Neural cell (in vitro differentiated cells): ENCODE data around the gene SPATS2. TPM values are rescaled to one million over a fixed set of nuclear protein-coding genes. Genes with fewer than 3 reads are reported as not detected.

ENCODE experiments used
- H2AFZ ChIP-seq: fragments of 200-600, 300-800 bp; sonication (generic), shearing (Covaris generic); 2 replicates; pipeline ENCODE4 v1.6.0; 2014; ENCODE audit warnings: low read depth, mild to moderate bottlenecking, antibody characterized with exemption, low read length, moderate library complexity
- H3F3A ChIP-seq: fragments of 200-600 bp; shearing (Covaris generic); 2 replicates; pipeline ENCODE4 v1.6.1; 2016; ENCODE audit warnings: mild to moderate bottlenecking, moderate library complexity, mixed read lengths, antibody characterized with exemption, low read length; ENCODE audit not compliant: insufficient read depth, poor library complexity, severe bottlenecking
- H3K27ac ChIP-seq: fragments of 200-600, 300-800 bp; sonication (generic), shearing (Covaris generic); 2 replicates; pipeline ENCODE4 v1.5.1; 2014; ENCODE audit warnings: mild to moderate bottlenecking, low read length, moderate library complexity
- H3K27me3 ChIP-seq: fragments of 300-800, 200-600 bp; sonication (generic), shearing (Covaris generic); 2 replicates; pipeline ENCODE4 v1.6.0; 2014; ENCODE audit warnings: mild to moderate bottlenecking, low read depth, low read length, moderate library complexity; ENCODE audit not compliant: insufficient read depth
- H3K36me3 ChIP-seq: fragments of 300-800, 200-600 bp; sonication (generic), shearing (Covaris generic); 2 replicates; pipeline ENCODE4 v1.5.1; 2014; ENCODE audit warnings: mild to moderate bottlenecking, antibody characterized with exemption, low read length, moderate library complexity; ENCODE audit not compliant: insufficient read depth
- H3K4me2 ChIP-seq: fragments of 300-800, 200-600 bp; sonication (generic), shearing (Covaris generic); 2 replicates; pipeline ENCODE4 v1.6.0; 2014; ENCODE audit warnings: mild to moderate bottlenecking, low read length
- H3K4me3 ChIP-seq: fragments of 300-800, 200-600 bp; sonication (generic), shearing (Covaris generic); 2 replicates; pipeline ENCODE4 v1.5.1; 2014; ENCODE audit warnings: mild to moderate bottlenecking, low read length, moderate library complexity
- H3K79me2 ChIP-seq: fragments of 200-600 bp; shearing (Covaris generic); replicated peaks from 2 replicates; pipeline ENCODE4 v1.6.0; 2014; ENCODE audit warnings: mild to moderate bottlenecking, low read length, moderate library complexity; ENCODE audit not compliant: insufficient read depth
- H3K9ac ChIP-seq: fragments of 300-800, 200-600 bp; sonication (generic), shearing (Covaris generic); 2 replicates; pipeline ENCODE4 v1.6.1; 2016; ENCODE audit warnings: mild to moderate bottlenecking, low read length, mixed read lengths
- H3K9me2 ChIP-seq: fragments of 200-600 bp; shearing (Covaris generic); 2 replicates; pipeline ENCODE4 v1.6.1; 2016; ENCODE audit warnings: mild to moderate bottlenecking, low read length, mixed read lengths; ENCODE audit not compliant: insufficient read depth
- H3K9me3 ChIP-seq: fragments of 200-600, 300-800 bp; sonication (generic), shearing (Covaris generic); 2 replicates; pipeline ENCODE4 v1.6.1; 2016; ENCODE audit warnings: mild to moderate bottlenecking, mixed run types, low read length, moderate library complexity, mixed read lengths
- H4K20me1 ChIP-seq: fragments of 200-600 bp; shearing (Covaris generic); 2 replicates; pipeline ENCODE4 v1.6.1; 2016; ENCODE audit warnings: mild to moderate bottlenecking, mixed run types; ENCODE audit not compliant: insufficient read depth
- EP300 ChIP-seq: fragments of 450-650 bp; conservative IDR thresholded peaks from 2 replicates; pipeline ENCODE4 v1.6.1; 2014; ENCODE audit warnings: antibody characterized with exemption, mild to moderate bottlenecking, moderate library complexity; ENCODE audit not compliant: poor library complexity, severe bottlenecking
- EZH2 ChIP-seq: fragments of 200-600, 300-800 bp; shearing (Covaris generic), sonication (generic); IDR thresholded peaks from 2 replicates; pipeline ENCODE4 v1.6.1; 2014; ENCODE audit warnings: antibody characterized with exemption, low read length, borderline replicate concordance, mild to moderate bottlenecking; ENCODE audit not compliant: insufficient read depth, poor library complexity, severe bottlenecking
- MXI1 ChIP-seq: fragments of 450-650 bp; conservative IDR thresholded peaks from 2 replicates; pipeline ENCODE4 v1.6.1; 2014; ENCODE audit warnings: antibody characterized with exemption, mild to moderate bottlenecking; ENCODE audit not compliant: poor library complexity, severe bottlenecking
- POLR2AphosphoS5 ChIP-seq: IDR thresholded peaks from 2 replicates; pipeline ENCODE4 v1.6.1; 2012
- RAD21 ChIP-seq: fragments of 450-650 bp; conservative IDR thresholded peaks from 2 replicates; pipeline ENCODE4 v1.6.1; 2014; ENCODE audit warnings: antibody characterized with exemption, mild to moderate bottlenecking, moderate library complexity
- SMC3 ChIP-seq: fragments of 450-650 bp; conservative IDR thresholded peaks from 2 replicates; pipeline ENCODE4 v1.6.1; 2014; ENCODE audit warnings: antibody characterized with exemption, mild to moderate bottlenecking, moderate library complexity; ENCODE audit not compliant: poor library complexity
- TAF1 ChIP-seq: IDR thresholded peaks from 2 replicates; pipeline ENCODE4 v1.6.1; 2012; ENCODE audit warnings: low read depth
- polyA plus RNA-seq: library from polyadenylated mRNA; depleted of rRNA; stranded (reverse); fragments of >200 nt; gene quantifications from 2 replicates; pipeline ENCODE4 v1.2.3, GENCODE V29; 2014
- TF ChIP-seq, protein P1 (sequence below): IDR thresholded peaks from 2 replicates; pipeline ENCODE4 v1.6.1; 2012; ENCODE audit warnings: borderline replicate concordance
- TF ChIP-seq, protein P2 (sequence below): fragments of 450-650 bp; IDR thresholded peaks from 2 replicates; pipeline ENCODE4 v1.5.1; 2014; ENCODE audit warnings: antibody characterized with exemption, mild to moderate bottlenecking, moderate library complexity; ENCODE audit not compliant: poor library complexity, severe bottlenecking

SPATS2 gene
- polyA plus RNA-seq, 1 donor from 2014 or later = 58.4 TPM

DNA sequence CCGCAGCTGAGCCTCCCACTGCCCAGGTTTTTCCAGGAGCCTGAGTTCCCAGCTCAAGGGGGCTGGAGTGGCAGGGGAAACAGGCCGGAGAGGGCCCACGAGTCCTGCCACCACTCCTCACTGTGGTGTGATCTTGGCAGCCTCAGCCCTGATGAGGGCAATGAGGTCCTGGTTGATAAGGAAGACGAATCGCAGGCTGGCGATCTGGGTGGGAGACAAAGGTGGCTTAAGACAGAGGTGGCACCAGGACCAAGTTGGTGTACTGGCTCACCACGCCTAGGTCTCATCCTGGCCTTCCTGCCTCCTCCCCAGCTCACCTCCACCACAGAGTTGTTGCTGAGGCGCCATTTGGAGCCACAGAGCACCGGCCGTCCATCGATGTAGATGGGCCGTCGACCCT, 191.3 kb downstream of the SPATS2 start:
- Histone ChIP-seq H3K4me3 (no peak overlapping the region), H3K9me3 (no peaks in the 10 kb centered on the region), H3K9ac (no peak overlapping the region), H2AFZ (no peak overlapping the region), H3F3A (no peaks in the 10 kb centered on the region), H3K4me2 (no peak overlapping the region), H3K79me2 (no peaks in the 10 kb centered on the region), H3K36me3 (no peaks in the 10 kb centered on the region), H4K20me1 (no peaks in the 10 kb centered on the region), H3K27ac (no peak overlapping the region), H3K27me3 (no peaks in the 10 kb centered on the region), H3K9me2 (no peaks in the 10 kb centered on the region)
- TF ChIP-seq, protein P1, sequence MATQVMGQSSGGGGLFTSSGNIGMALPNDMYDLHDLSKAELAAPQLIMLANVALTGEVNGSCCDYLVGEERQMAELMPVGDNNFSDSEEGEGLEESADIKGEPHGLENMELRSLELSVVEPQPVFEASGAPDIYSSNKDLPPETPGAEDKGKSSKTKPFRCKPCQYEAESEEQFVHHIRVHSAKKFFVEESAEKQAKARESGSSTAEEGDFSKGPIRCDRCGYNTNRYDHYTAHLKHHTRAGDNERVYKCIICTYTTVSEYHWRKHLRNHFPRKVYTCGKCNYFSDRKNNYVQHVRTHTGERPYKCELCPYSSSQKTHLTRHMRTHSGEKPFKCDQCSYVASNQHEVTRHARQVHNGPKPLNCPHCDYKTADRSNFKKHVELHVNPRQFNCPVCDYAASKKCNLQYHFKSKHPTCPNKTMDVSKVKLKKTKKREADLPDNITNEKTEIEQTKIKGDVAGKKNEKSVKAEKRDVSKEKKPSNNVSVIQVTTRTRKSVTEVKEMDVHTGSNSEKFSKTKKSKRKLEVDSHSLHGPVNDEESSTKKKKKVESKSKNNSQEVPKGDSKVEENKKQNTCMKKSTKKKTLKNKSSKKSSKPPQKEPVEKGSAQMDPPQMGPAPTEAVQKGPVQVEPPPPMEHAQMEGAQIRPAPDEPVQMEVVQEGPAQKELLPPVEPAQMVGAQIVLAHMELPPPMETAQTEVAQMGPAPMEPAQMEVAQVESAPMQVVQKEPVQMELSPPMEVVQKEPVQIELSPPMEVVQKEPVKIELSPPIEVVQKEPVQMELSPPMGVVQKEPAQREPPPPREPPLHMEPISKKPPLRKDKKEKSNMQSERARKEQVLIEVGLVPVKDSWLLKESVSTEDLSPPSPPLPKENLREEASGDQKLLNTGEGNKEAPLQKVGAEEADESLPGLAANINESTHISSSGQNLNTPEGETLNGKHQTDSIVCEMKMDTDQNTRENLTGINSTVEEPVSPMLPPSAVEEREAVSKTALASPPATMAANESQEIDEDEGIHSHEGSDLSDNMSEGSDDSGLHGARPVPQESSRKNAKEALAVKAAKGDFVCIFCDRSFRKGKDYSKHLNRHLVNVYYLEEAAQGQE = no peak
- no peak for TF ChIP-seq RAD21
- no peak for TF ChIP-seq MXI1

DNA sequence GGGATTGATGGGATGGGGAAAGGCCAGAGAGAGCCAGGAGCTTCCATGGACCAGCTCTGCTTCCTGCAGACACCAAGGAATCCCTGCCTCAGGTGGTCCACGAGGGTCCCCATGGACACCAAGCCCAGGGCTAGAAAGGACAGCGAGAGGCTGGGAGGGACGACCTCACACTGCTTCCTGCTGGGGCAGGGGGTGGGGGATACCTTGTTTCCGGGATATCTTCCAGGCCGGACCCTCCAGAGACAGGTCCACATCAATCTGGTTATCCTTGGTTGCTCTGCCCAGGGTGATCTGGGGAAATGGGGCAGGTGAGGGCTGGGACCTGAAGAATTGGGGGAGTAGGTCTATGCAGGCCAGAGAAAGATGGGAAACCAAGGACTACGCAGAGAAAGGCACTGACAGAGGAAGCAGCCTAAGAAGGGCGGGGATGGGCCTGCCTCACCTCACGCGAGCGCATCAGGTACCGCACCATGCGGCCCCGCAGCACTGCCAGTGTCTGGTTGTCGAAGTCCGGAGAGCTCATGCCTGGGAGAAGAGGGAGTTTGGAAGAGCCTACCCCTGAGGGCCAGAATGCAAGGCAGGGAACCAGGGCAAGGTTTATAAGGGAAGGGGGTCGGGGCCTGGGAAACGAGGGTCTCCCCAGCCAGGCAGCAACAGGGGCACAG, 191.9 kb downstream of the SPATS2 start:
- Histone ChIP-seq H3K4me2 (no peak overlapping the region), H3F3A (no peaks in the 10 kb centered on the region), H2AFZ (no peak overlapping the region), H3K9me2 (no peaks in the 10 kb centered on the region), H3K9ac (no peak overlapping the region), H3K9me3 (no peaks in the 10 kb centered on the region), H3K4me3 (no peak overlapping the region), H4K20me1 (no peaks in the 10 kb centered on the region), H3K27me3 (no peaks in the 10 kb centered on the region), H3K36me3 (no peaks in the 10 kb centered on the region), H3K79me2 (no peaks in the 10 kb centered on the region), H3K27ac (no peak overlapping the region)
- TF ChIP-seq, protein P2, sequence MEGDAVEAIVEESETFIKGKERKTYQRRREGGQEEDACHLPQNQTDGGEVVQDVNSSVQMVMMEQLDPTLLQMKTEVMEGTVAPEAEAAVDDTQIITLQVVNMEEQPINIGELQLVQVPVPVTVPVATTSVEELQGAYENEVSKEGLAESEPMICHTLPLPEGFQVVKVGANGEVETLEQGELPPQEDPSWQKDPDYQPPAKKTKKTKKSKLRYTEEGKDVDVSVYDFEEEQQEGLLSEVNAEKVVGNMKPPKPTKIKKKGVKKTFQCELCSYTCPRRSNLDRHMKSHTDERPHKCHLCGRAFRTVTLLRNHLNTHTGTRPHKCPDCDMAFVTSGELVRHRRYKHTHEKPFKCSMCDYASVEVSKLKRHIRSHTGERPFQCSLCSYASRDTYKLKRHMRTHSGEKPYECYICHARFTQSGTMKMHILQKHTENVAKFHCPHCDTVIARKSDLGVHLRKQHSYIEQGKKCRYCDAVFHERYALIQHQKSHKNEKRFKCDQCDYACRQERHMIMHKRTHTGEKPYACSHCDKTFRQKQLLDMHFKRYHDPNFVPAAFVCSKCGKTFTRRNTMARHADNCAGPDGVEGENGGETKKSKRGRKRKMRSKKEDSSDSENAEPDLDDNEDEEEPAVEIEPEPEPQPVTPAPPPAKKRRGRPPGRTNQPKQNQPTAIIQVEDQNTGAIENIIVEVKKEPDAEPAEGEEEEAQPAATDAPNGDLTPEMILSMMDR = no peak
- TF ChIP-seq TAF1 = no peak
- TF ChIP-seq RAD21 = no peak
- no peak for TF ChIP-seq POLR2AphosphoS5
- TF ChIP-seq EZH2 = no peak
- TF ChIP-seq, protein P1 = no peak
- no peak for TF ChIP-seq EP300
- no peak for TF ChIP-seq MXI1
- no peak for TF ChIP-seq SMC3
